HEK293 (cell line): Measurements from ENCODE around the gene ITGA8.

ENCODE experiments used
- CTCF ChIA-PET: fragments of 350-600 bp; formaldehyde crosslinking; extraction: SDS; loops from one replicate; lab custom pipeline; 2021; ENCODE audit warnings: antibody characterized with exemption; lab: Yijun Ruan, JAX
- POLR2A ChIA-PET: fragments of 300-600 bp; formaldehyde crosslinking; extraction: SDS; loops from one replicate; lab custom pipeline; 2020; ENCODE audit warnings: antibody characterized with exemption, inconsistent platforms; lab: Yijun Ruan, JAX
- H3K27ac ChIP-seq: fragments of 200-500 bp; sonication (Bioruptor generic); 2 replicates; pipeline ENCODE4 v1.5.1; 2014; ENCODE audit warnings: low read depth, low read length, control low read depth, inconsistent platforms; ENCODE audit errors: extremely low read depth
- H3K36me3 ChIP-seq, 2 experiments: fragments of 200-500 bp in 1 of 2; sonication (Bioruptor generic) in 1 of 2; 1 replicate in 1 of 2; 2 replicates in 1 of 2; pipeline ENCODE4 v1.5.1; 2014 to 2017; ENCODE audit warnings: inconsistent platforms in 2 of 2, low read length in 2 of 2; ENCODE audit not compliant: control insufficient read depth in 2 of 2, insufficient read depth in 1 of 2
- H3K4me1 ChIP-seq: fragments of 200-500 bp; sonication (Bioruptor generic); 2 replicates; pipeline ENCODE4 v1.5.1; 2014; ENCODE audit warnings: mild to moderate bottlenecking, low read length, inconsistent platforms; ENCODE audit not compliant: control insufficient read depth, insufficient read depth
- H3K4me3 ChIP-seq: 2 replicates; pipeline ENCODE4 v1.5.1; 2011; ENCODE audit warnings: low read depth, mild to moderate bottlenecking, control low read depth, low read length, moderate library complexity
- H3K9me3 ChIP-seq: fragments of 200-500 bp; sonication (Bioruptor generic); 2 replicates; pipeline ENCODE4 v1.5.1; 2014; ENCODE audit warnings: low read depth, low read length, inconsistent platforms; ENCODE audit not compliant: control insufficient read depth, insufficient read depth
- EGR2 ChIP-seq: fragments of 450-650 bp; formaldehyde crosslinking; IDR thresholded peaks from 2 replicates; pipeline ENCODE4 v1.5.1; 2016; ENCODE audit warnings: low read depth, missing biosample characterization, missing genetic modification characterization
- GLI2 ChIP-seq: fragments of 450-650 bp; formaldehyde crosslinking; IDR thresholded peaks from 2 replicates; pipeline ENCODE4; 2017; ENCODE audit warnings: missing biosample characterization, missing genetic modification characterization, low read depth, borderline replicate concordance
- IKZF3 ChIP-seq: fragments of 450-650 bp; IDR thresholded peaks from 2 replicates; pipeline ENCODE4 v1.5.0; 2018; ENCODE audit warnings: missing biosample characterization, mild to moderate bottlenecking, missing genetic modification characterization, moderate library complexity
- REPIN1 ChIP-seq: fragments of 450-650 bp; formaldehyde crosslinking; IDR thresholded peaks from 2 replicates; pipeline ENCODE4 v1.5.1; 2017; ENCODE audit warnings: missing biosample characterization, missing genetic modification characterization, low read depth
- SP7 ChIP-seq: fragments of 450-650 bp; formaldehyde crosslinking; IDR thresholded peaks from 2 replicates; pipeline ENCODE4 v1.5.1; 2016; ENCODE audit warnings: missing biosample characterization, missing genetic modification characterization
- ZBTB10 ChIP-seq: fragments of 450-650 bp; formaldehyde crosslinking; IDR thresholded peaks from 2 replicates; pipeline ENCODE4 v1.5.1; 2016; ENCODE audit warnings: missing biosample characterization, missing genetic modification characterization
- ZBTB17 ChIP-seq: fragments of 450-650 bp; formaldehyde crosslinking; IDR thresholded peaks from 2 replicates; pipeline ENCODE4 v1.5.1; 2016; ENCODE audit warnings: missing biosample characterization, missing genetic modification characterization
- ZNF133 ChIP-seq: fragments of 450-650 bp; formaldehyde crosslinking; IDR thresholded peaks from 2 replicates; pipeline ENCODE4 v1.5.1; 2016; ENCODE audit warnings: missing biosample characterization, missing genetic modification characterization
- ZNF175 ChIP-seq: fragments of 450-650 bp; formaldehyde crosslinking; IDR thresholded peaks from 2 replicates; pipeline ENCODE4 v1.5.1; 2016; ENCODE audit warnings: missing biosample characterization, missing genetic modification characterization
- ZNF184 ChIP-seq: fragments of 450-650 bp; IDR thresholded peaks from 2 replicates; pipeline ENCODE4 v1.5.1; 2018; ENCODE audit warnings: missing biosample characterization, mild to moderate bottlenecking, missing genetic modification characterization
- ZNF23 ChIP-seq: fragments of 450-650 bp; formaldehyde crosslinking; IDR thresholded peaks from 2 replicates; pipeline ENCODE4 v1.5.1; 2016; ENCODE audit warnings: missing biosample characterization, missing genetic modification characterization, borderline replicate concordance
- ZNF248 ChIP-seq: fragments of 450-650 bp; formaldehyde crosslinking; IDR thresholded peaks from 2 replicates; pipeline ENCODE4 v1.5.1; 2017; ENCODE audit warnings: missing biosample characterization, missing genetic modification characterization
- ZNF274 ChIP-seq, 2 experiments: fragments of 200-500 bp in 1 of 2; fragments of 450-650 bp in 1 of 2; sonication (Bioruptor generic) in 1 of 2; formaldehyde crosslinking in 1 of 2; IDR thresholded peaks; 2 replicates each; pipeline versions ENCODE4 v1.5.1 to v1.6.1; 2014 to 2016; ENCODE audit warnings: borderline replicate concordance in 1 of 2, inconsistent platforms in 1 of 2, low read length in 1 of 2, missing biosample characterization in 1 of 2, missing genetic modification characterization in 1 of 2
- ZNF416 ChIP-seq: fragments of 450-650 bp; formaldehyde crosslinking; IDR thresholded peaks from 2 replicates; pipeline ENCODE4 v1.5.1; 2016; ENCODE audit warnings: missing biosample characterization, missing genetic modification characterization
- ZNF433 ChIP-seq: fragments of 450-650 bp; formaldehyde crosslinking; IDR thresholded peaks from 2 replicates; pipeline ENCODE4 v1.5.1; 2016; ENCODE audit warnings: missing biosample characterization, missing genetic modification characterization, low read depth
- ZNF530 ChIP-seq: fragments of 450-650 bp; formaldehyde crosslinking; IDR thresholded peaks from 2 replicates; pipeline ENCODE4 v1.5.1; 2016; ENCODE audit warnings: low read depth, missing biosample characterization, missing genetic modification characterization
- ZNF549 ChIP-seq: fragments of 450-650 bp; IDR thresholded peaks from 2 replicates; pipeline ENCODE4 v1.5.1; 2018; ENCODE audit warnings: missing biosample characterization, missing genetic modification characterization, mild to moderate bottlenecking, inconsistent platforms, moderate library complexity
- ZNF610 ChIP-seq: fragments of 450-650 bp; formaldehyde crosslinking; IDR thresholded peaks from 2 replicates; pipeline ENCODE4 v1.5.1; 2016; ENCODE audit warnings: missing biosample characterization, missing genetic modification characterization, borderline replicate concordance
- ZNF654 ChIP-seq: fragments of 450-650 bp; formaldehyde crosslinking; IDR thresholded peaks from 2 replicates; pipeline ENCODE4 v1.5.1; 2016; ENCODE audit warnings: low read depth, missing biosample characterization, missing genetic modification characterization
- ZNF660 ChIP-seq: fragments of 450-650 bp; IDR thresholded peaks from 2 replicates; pipeline ENCODE4 v1.5.1; 2018; ENCODE audit warnings: missing biosample characterization, mild to moderate bottlenecking, missing genetic modification characterization
- ZNF768 ChIP-seq: fragments of 450-650 bp; formaldehyde crosslinking; IDR thresholded peaks from 2 replicates; pipeline ENCODE4 v1.5.1; 2018; ENCODE audit warnings: missing biosample characterization, mild to moderate bottlenecking, missing genetic modification characterization
- ZNF777 ChIP-seq: fragments of 450-650 bp; formaldehyde crosslinking; IDR thresholded peaks from 2 replicates; pipeline ENCODE4 v1.5.1; 2017; ENCODE audit warnings: missing biosample characterization, missing genetic modification characterization, borderline replicate concordance
- ZNF785 ChIP-seq: fragments of 450-650 bp; formaldehyde crosslinking; IDR thresholded peaks from 2 replicates; pipeline ENCODE4 v1.5.1; 2016; ENCODE audit warnings: missing biosample characterization, missing genetic modification characterization
- ZNF830 ChIP-seq: fragments of 450-650 bp; IDR thresholded peaks from 2 replicates; pipeline ENCODE4 v1.5.0; 2018; ENCODE audit warnings: missing biosample characterization, missing genetic modification characterization, low read depth, mild to moderate bottlenecking, moderate library complexity
- ZSCAN16 ChIP-seq: fragments of 450-650 bp; formaldehyde crosslinking; IDR thresholded peaks from 2 replicates; pipeline ENCODE4 v1.5.1; 2016; ENCODE audit warnings: missing biosample characterization, missing genetic modification characterization
- TF ChIP-seq, protein P1 (sequence below): fragments of 450-650 bp; formaldehyde crosslinking; IDR thresholded peaks from 2 replicates; pipeline ENCODE4 v1.5.1; 2016; ENCODE audit warnings: missing biosample characterization, missing genetic modification characterization
- TF ChIP-seq, protein P2 (sequence below): fragments of 450-650 bp; formaldehyde crosslinking; IDR thresholded peaks from 2 replicates; pipeline ENCODE4 v1.5.1; 2017; ENCODE audit warnings: missing biosample characterization, missing genetic modification characterization

ITGA8 gene

GRCh38 chr10:15684768-15685167 lies 35.0 kb downstream of the ITGA8 start (continued):
- TF ChIP-seq ZBTB10 (tag by site-specific recombination) (no peak), ZNF654 (tag by site-specific recombination) (no peak), ZNF530 (no peak), ZNF133 (tag by site-specific recombination) (no peak), ZNF830 (tag by site-specific recombination) (no peak), GLI2 (tag by site-specific recombination) (no peak), ZNF175 (tag by site-specific recombination) (no peak), ZNF416 (no peak)
- TF ChIP-seq, all 188 proteins: peak for 0

DNA sequence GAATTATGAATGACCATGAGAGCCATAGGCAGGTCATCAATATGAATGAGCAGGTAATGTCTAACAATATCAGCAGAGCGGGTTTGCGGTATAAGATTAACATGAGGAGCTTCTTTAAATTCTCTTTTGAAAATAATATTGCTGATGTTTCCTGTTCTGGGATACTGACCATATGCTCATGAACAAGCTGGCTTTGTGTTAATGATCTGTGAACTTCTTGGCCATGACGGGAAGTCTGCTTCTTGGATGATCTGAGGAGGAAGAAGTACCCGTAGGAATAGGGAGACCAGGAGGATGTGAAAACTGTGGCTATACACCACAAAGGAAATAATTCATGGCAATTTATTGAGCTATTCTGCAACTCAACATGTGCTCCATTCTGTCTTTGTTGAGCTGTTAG lies 38.6 kb downstream of the ITGA8 start:
- no peaks in the 10 kb centered on the region; a peak in 1 of 3 replicates for H3K36me3 ChIP-seq
- TF ChIP-seq EGR2 (tag by site-specific recombination) (no peak), ZNF248 (tag by site-specific recombination) (no peak), ZSCAN16 (no peak), SP7 (no peak)
- TF ChIP-seq, all 188 proteins: peak for 0
- ChIA-PET POLR2A (no interaction called here), CTCF (interaction anchor here (0.6 to 0.7 kb wide), 3 partner anchors 19 to 1608 kb away, joined by 3 read pairs; no protein-coding TSS in a partner anchor)
- Histone ChIP-seq H3K9me3 (no peaks in the 10 kb centered on the region), H3K4me3 (no peak overlapping the region), H3K27ac (no peak overlapping the region), H3K4me1 (no peaks in the 10 kb centered on the region)

DNA sequence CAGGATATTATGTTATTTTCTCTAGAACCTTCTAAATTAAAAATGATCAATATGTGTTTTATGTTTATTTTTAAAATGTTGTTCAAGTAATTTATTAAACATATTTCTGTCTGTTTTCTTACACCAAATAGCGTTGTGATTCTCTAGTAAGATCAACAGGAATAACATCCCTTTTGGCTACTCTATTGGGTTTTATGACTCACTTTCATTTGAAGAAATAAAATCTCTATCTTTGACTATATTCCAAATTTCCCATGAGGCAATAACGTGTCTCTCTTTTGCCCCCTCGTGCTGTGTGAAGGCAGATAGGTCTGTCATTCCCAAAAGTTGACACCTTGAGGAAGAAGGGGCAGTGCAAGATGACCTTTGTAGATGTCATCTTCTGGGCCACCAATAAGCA lies 40.9 kb downstream of the ITGA8 start:
- H3K4me3 ChIP-seq = no peak overlapping the region
- ChIA-PET CTCF (no interaction called here), POLR2A (no interaction called here)
- no peaks in the 10 kb centered on the region for H3K4me1 ChIP-seq
- no peaks in the 10 kb centered on the region for H3K9me3 ChIP-seq
- H3K27ac ChIP-seq = no peak overlapping the region
- no peaks in the 10 kb centered on the region; a peak in 1 of 3 replicates for H3K36me3 ChIP-seq
- TF ChIP-seq ZNF660 (tag by site-specific recombination) = no peak
- no peak for TF ChIP-seq EGR2 (tag by site-specific recombination)
- TF ChIP-seq ZNF433 (tag by site-specific recombination) = no peak
- TF ChIP-seq IKZF3 (tag by site-specific recombination) = no peak
- TF ChIP-seq ZNF610 (tag by site-specific recombination) = no peak
- TF ChIP-seq, protein P1, sequence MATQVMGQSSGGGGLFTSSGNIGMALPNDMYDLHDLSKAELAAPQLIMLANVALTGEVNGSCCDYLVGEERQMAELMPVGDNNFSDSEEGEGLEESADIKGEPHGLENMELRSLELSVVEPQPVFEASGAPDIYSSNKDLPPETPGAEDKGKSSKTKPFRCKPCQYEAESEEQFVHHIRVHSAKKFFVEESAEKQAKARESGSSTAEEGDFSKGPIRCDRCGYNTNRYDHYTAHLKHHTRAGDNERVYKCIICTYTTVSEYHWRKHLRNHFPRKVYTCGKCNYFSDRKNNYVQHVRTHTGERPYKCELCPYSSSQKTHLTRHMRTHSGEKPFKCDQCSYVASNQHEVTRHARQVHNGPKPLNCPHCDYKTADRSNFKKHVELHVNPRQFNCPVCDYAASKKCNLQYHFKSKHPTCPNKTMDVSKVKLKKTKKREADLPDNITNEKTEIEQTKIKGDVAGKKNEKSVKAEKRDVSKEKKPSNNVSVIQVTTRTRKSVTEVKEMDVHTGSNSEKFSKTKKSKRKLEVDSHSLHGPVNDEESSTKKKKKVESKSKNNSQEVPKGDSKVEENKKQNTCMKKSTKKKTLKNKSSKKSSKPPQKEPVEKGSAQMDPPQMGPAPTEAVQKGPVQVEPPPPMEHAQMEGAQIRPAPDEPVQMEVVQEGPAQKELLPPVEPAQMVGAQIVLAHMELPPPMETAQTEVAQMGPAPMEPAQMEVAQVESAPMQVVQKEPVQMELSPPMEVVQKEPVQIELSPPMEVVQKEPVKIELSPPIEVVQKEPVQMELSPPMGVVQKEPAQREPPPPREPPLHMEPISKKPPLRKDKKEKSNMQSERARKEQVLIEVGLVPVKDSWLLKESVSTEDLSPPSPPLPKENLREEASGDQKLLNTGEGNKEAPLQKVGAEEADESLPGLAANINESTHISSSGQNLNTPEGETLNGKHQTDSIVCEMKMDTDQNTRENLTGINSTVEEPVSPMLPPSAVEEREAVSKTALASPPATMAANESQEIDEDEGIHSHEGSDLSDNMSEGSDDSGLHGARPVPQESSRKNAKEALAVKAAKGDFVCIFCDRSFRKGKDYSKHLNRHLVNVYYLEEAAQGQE (tag by site-specific recombination) = no peak
- no peak for TF ChIP-seq ZNF274 (IDR thresholded peaks at IDR 0.05; ENCODE audit: low read length)
- no peak for TF ChIP-seq ZNF274 (tag by site-specific recombination; IDR thresholded peaks at IDR 0.05; ENCODE audit: borderline replicate concordance)
- TF ChIP-seq, protein P2, sequence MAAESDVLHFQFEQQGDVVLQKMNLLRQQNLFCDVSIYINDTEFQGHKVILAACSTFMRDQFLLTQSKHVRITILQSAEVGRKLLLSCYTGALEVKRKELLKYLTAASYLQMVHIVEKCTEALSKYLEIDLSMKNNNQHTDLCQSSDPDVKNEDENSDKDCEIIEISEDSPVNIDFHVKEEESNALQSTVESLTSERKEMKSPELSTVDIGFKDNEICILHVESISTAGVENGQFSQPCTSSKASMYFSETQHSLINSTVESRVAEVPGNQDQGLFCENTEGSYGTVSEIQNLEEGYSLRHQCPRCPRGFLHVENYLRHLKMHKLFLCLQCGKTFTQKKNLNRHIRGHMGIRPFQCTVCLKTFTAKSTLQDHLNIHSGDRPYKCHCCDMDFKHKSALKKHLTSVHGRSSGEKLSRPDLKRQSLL (tag by site-specific recombination) = no peak
- TF ChIP-seq ZNF768 (tag by site-specific recombination) = no peak
- no peak for TF ChIP-seq ZBTB17 (tag by site-specific recombination)
- no peak for TF ChIP-seq ZNF184
- TF ChIP-seq ZNF777 (tag by site-specific recombination) = no peak
- TF ChIP-seq ZNF785 (tag by site-specific recombination) = no peak
- no peak for TF ChIP-seq REPIN1 (tag by site-specific recombination)
- TF ChIP-seq ZNF23 (tag by site-specific recombination) = no peak
- no peak for TF ChIP-seq ZNF549 (tag by site-specific recombination)
